Stomach (tissue), 9 donors: ENCODE results near the gene CTSL. TPM values are rescaled to one million over a fixed set of nuclear protein-coding genes. Genes with fewer than 3 reads are reported as not detected.

Source experiments
- DNase-seq, 2 donors: peaks; one replicate each; pipeline versions ENCODE4 v3.0.0 to v3.0.0-alpha.2; 2013 to 2019
- H3K27ac ChIP-seq, 5 donors: fragments of 200-600 bp in 4 of 5; sonication (generic) in 4 of 5; one replicate each; pipeline ENCODE4 v1.5.1; 2013 to 2019; ENCODE audit warnings: mild to moderate bottlenecking in 1 of 5, moderate library complexity in 1 of 5
- H3K27me3 ChIP-seq, 3 donors: fragments of 200-600 bp; sonication (generic); one replicate each; pipeline ENCODE4 v1.5.1; 2017 to 2019; ENCODE audit warnings: mixed run types in 1 of 3
- H3K36me3 ChIP-seq, 4 donors: fragments of 200-600 bp; sonication (generic); 1 replicate in 3 of 4; 2 replicates in 1 of 4; pipeline ENCODE4 v1.5.1; 2016 to 2019
- H3K4me1 ChIP-seq, 4 donors: fragments of 200-600 bp; sonication (generic); one replicate each; pipeline ENCODE4 v1.5.1; 2016 to 2019
- H3K4me3 ChIP-seq, 4 donors: fragments of 200-600 bp; sonication (generic) in 3 of 4; one replicate each; pipeline ENCODE4 v1.5.1; 2016 to 2019; ENCODE audit warnings: mild to moderate bottlenecking in 1 of 4
- H3K9me3 ChIP-seq, 4 donors: fragments of 200-600 bp; sonication (generic); one replicate each; pipeline ENCODE4 v1.5.1; 2016 to 2019
- EP300 ChIP-seq: sonication (generic); formaldehyde crosslinking; IDR thresholded peaks from one replicate; pipeline ENCODE4 v1.6.1; 2017; ENCODE audit warnings: antibody characterized with exemption
- POLR2A ChIP-seq, 4 donors: fragments of 450-650 bp; IDR thresholded peaks; one replicate each; pipeline ENCODE4 v1.6.1; 2016; ENCODE audit warnings: antibody characterized with exemption in 4 of 4, control low read depth in 2 of 4, mild to moderate bottlenecking in 1 of 4, moderate library complexity in 1 of 4
- POLR2AphosphoS5 ChIP-seq, 3 donors: sonication (generic); formaldehyde crosslinking; IDR thresholded peaks; one replicate each; pipeline ENCODE4 v1.6.1; 2016; ENCODE audit warnings: antibody characterized with exemption in 3 of 3
- WGBS, 5 donors: extraction: QIAGEN DNeasy Blood & Tissue Kit in 3 of 5; methylation state at CpG; one replicate each; pipeline versions ENCODE4 v1.1.5 to v1.1.7; 2013 to 2018; 5-methylcytosine and 5-hydroxymethylcytosine counted together
- intact Hi-C: fragments of 100-400 bp; cut with DNase I; formaldehyde crosslinking; loops from one replicate; pipeline ENCODE4 v1.15.1; 2023; ENCODE audit warnings: low total_unique reads
- polyA plus RNA-seq, 3 donors: library from polyadenylated mRNA; stranded (reverse); fragments of 200-250 nt; gene quantifications; one replicate each; pipeline ENCODE4 v1.2.3, GENCODE V29; 2013
- total RNA-seq, 5 donors: library from RNA; depleted of rRNA; stranded (reverse); fragments of >200 nt; gene quantifications; one replicate each; pipeline versions ENCODE4 v1.1.0 to v1.2.3, GENCODE V29; 2014 to 2016
- TF ChIP-seq, protein P1 (sequence below), 7 experiments: fragments of 450-650 bp in 4 of 7; fragments of 200-600 bp in 3 of 7; sonication (generic) in 3 of 7; IDR thresholded peaks; one replicate each; pipeline ENCODE4 v1.5.1; 2016 to 2019; ENCODE audit warnings: antibody characterized with exemption in 7 of 7, control low read depth in 2 of 7, mild to moderate bottlenecking in 1 of 7
- donor health status: healthy with polysubstance abuse.
- donor health status: Bipolar disorder and iron deficiency.
- donor health status: healthy.

The CTSL gene
- total and polyA plus RNA-seq, 8 donors, result 4.9 to 104 (median 34.4) TPM

- TF ChIP-seq, protein P1, sequence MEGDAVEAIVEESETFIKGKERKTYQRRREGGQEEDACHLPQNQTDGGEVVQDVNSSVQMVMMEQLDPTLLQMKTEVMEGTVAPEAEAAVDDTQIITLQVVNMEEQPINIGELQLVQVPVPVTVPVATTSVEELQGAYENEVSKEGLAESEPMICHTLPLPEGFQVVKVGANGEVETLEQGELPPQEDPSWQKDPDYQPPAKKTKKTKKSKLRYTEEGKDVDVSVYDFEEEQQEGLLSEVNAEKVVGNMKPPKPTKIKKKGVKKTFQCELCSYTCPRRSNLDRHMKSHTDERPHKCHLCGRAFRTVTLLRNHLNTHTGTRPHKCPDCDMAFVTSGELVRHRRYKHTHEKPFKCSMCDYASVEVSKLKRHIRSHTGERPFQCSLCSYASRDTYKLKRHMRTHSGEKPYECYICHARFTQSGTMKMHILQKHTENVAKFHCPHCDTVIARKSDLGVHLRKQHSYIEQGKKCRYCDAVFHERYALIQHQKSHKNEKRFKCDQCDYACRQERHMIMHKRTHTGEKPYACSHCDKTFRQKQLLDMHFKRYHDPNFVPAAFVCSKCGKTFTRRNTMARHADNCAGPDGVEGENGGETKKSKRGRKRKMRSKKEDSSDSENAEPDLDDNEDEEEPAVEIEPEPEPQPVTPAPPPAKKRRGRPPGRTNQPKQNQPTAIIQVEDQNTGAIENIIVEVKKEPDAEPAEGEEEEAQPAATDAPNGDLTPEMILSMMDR (IDR thresholded peaks at IDR 0.05), result no peak
- no peak for TF ChIP-seq EP300
- no peak for TF ChIP-seq POLR2A (IDR thresholded peaks at IDR 0.05)
- no peak for TF ChIP-seq POLR2AphosphoS5 (IDR thresholded peaks at IDR 0.05)
- 77 to 88% (median 84%) methylated on average over 8 to 24 of the region's 24 CpGs for WGBS, 5 donors
- Histone ChIP-seq H3K4me3 (no peak overlapping the region), H3K36me3 (peaks cover 6 to 52% (median 46%) of the 10 kb centered on the region in 4 donors), H3K27me3 (no peaks in the 10 kb centered on the region), H3K9me3 (no peaks in the 10 kb centered on the region), H3K4me1 (peaks cover 0 to 25% (median 7%) of the 10 kb centered on the region in 4 donors), H3K27ac (peak overlapping the region in 1 of 5 donors; percentile 34)
- intact Hi-C loops, result loop anchor here (10.0 kb wide), 1 partner anchor 131 kb away; no protein-coding TSS in a partner anchor
- DNase-seq, result no peak
Observed at GRCh38 chr9:87683751-87684626, 41.9 kb upstream of the CTSL start.

DNA sequence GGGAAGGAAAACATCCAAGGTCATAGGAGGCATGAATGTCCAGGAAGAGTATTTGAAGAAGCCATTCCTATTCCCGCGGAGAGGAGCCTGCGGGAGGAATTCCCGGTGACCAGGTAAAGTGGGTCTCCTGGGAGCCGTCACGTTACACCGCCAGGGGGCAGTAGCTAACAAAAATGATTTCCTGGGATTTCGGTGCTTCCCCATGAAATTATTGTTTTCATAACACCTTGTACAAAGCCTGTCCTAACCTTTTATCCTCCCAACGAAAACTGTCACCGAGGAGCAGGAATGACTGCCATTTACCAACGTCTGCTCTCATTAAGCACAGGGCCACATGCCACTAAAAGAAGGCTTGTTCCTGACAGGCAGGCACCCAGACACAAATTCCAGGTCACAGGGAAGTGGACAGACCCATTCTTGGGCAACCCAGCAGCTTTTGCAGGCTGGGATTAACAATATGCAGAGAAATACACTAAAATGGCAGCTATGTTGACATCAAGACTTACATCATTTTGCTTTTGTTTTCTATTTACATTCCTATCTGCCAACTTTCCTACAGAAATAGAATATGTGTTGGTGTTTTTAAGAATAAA is 41.2 kb upstream of the CTSL start:
- WGBS, 5 donors, result 36 to 55% (median 38%) methylated on average over 10 to 11 of the region's 11 CpGs
- H3K4me3 ChIP-seq, result no peak overlapping the region
- intact Hi-C loops, result loop anchor here (10.0 kb wide), 1 partner anchor 130 kb away; no protein-coding TSS in a partner anchor
- peak overlapping the region in 2 of 5 donors; percentile 24 to 34 for H3K27ac ChIP-seq
- DNase-seq, result peak; percentile 59 to 73
- H3K9me3 ChIP-seq, result no peaks in the 10 kb centered on the region
- peaks cover 6 to 54% (median 49%) of the 10 kb centered on the region in 4 donors for H3K36me3 ChIP-seq
- H3K27me3 ChIP-seq, result no peaks in the 10 kb centered on the region
- TF ChIP-seq POLR2A (IDR thresholded peaks at IDR 0.05), result no peak
- TF ChIP-seq, protein P1 (IDR thresholded peaks at IDR 0.05), result peak in 5 of 7 experiments; percentile 11 to 73 (median 58)
- H3K4me1 ChIP-seq, result peaks cover 0 to 23% (median 7%) of the 10 kb centered on the region in 4 donors

GRCh38 chr9:87685441-87685840 is 40.5 kb upstream of the CTSL start:
- Histone ChIP-seq H3K4me1 (peaks cover 0 to 23% (median 7%) of the 10 kb centered on the region in 4 donors), H3K27ac (peak overlapping the region in 3 of 5 donors; percentile 10 to 24 (median 10)), H3K27me3 (no peaks in the 10 kb centered on the region), H3K4me3 (no peak overlapping the region), H3K9me3 (no peaks in the 10 kb centered on the region), H3K36me3 (peaks cover 6 to 52% (median 47%) of the 10 kb centered on the region in 4 donors)
- TF ChIP-seq, protein P1 (IDR thresholded peaks at IDR 0.05), result no peak
- TF ChIP-seq EP300, result no peak
- TF ChIP-seq POLR2AphosphoS5 (IDR thresholded peaks at IDR 0.05), result no peak
- TF ChIP-seq POLR2A (IDR thresholded peaks at IDR 0.05), result no peak
- intact Hi-C loops, result loop anchor here (10.0 kb wide), 1 partner anchor 129 kb away; no protein-coding TSS in a partner anchor
- 57 to 69% (median 68%) methylated on average over 4 of the region's 4 CpGs for WGBS, 5 donors
- no peak for DNase-seq

GRCh38 chr9:87685871-87686519 is 39.9 kb upstream of the CTSL start:
- peak overlapping the region in 3 of 5 donors; percentile 3 to 32 (median 10) for H3K27ac ChIP-seq

More at GRCh38 chr9:87685871-87686519, 39.9 kb upstream of the CTSL start:
- H3K4me3 ChIP-seq, result no peak overlapping the region
- intact Hi-C loops, result loop anchor here (10.0 kb wide), 1 partner anchor 129 kb away; no protein-coding TSS in a partner anchor
- H3K36me3 ChIP-seq, result peaks cover 6 to 50% (median 43%) of the 10 kb centered on the region in 4 donors
- no peaks in the 10 kb centered on the region for H3K9me3 ChIP-seq
- WGBS, 5 donors, result 56 to 71% (median 64%) methylated on average over 13 to 14 of the region's 14 CpGs
- H3K4me1 ChIP-seq, result peaks cover 0 to 23% (median 7%) of the 10 kb centered on the region in 4 donors
- H3K27me3 ChIP-seq, result no peaks in the 10 kb centered on the region
- TF ChIP-seq, protein P1 (IDR thresholded peaks at IDR 0.05), result no peak
- TF ChIP-seq EP300, result no peak
- TF ChIP-seq POLR2AphosphoS5 (IDR thresholded peaks at IDR 0.05), result no peak
- TF ChIP-seq POLR2A (IDR thresholded peaks at IDR 0.05), result no peak
- peak in 1 of 2 donors; percentile 34 for DNase-seq
